Heart right ventricle (tissue), 16 donors: ENCODE results near the gene PPT2. TPM values are rescaled to one million over a fixed set of nuclear protein-coding genes. Genes with fewer than 3 reads are reported as not detected.

Experiments used
- ATAC-seq, 8 donors: fragments of 200-7000 bp; cut with Tn5 transposase; one replicate each; pipeline ENCODE4 v1.9.1; 2020; ENCODE audit warnings: mild to moderate bottlenecking in 8 of 8, moderate library complexity in 8 of 8, moderate number of reproducible peaks in 1 of 8
- DNase-seq, 2 donors: peaks; one replicate each; pipeline ENCODE4 v3.0.0-alpha.2; 2020
- H3K27ac ChIP-seq, 10 donors: fragments of 200-600 bp; sonication (generic) in 2 of 10; one replicate each; pipeline versions ENCODE4 v1.5.0 to v1.8.0; 2020 to 2022; ENCODE audit warnings: mild to moderate bottlenecking in 3 of 10
- H3K27me3 ChIP-seq, 7 donors: fragments of 200-600 bp; one replicate each; pipeline ENCODE4 v1.8.0; 2021 to 2022; ENCODE audit warnings: mild to moderate bottlenecking in 2 of 7
- H3K36me3 ChIP-seq, 9 donors: fragments of 200-600 bp; sonication (generic) in 1 of 9; one replicate each; pipeline versions ENCODE4 v1.5.0 to v1.8.0; 2020 to 2022; ENCODE audit warnings: mild to moderate bottlenecking in 2 of 9
- H3K4me1 ChIP-seq, 9 donors: fragments of 200-600 bp; sonication (generic) in 1 of 9; one replicate each; pipeline versions ENCODE4 v1.5.0 to v1.8.0; 2020 to 2022; ENCODE audit warnings: mild to moderate bottlenecking in 4 of 9
- H3K4me3 ChIP-seq, 10 donors: fragments of 200-600 bp; sonication (generic) in 2 of 10; one replicate each; pipeline versions ENCODE4 v1.5.0 to v1.8.0; 2020 to 2022; ENCODE audit warnings: mild to moderate bottlenecking in 7 of 10, moderate library complexity in 2 of 10
- H3K9me3 ChIP-seq, 11 donors: fragments of 200-600 bp in 10 of 11; sonication (generic) in 2 of 11; one replicate each; pipeline versions ENCODE4 v1.5.0 to v1.8.0; 2013 to 2022; ENCODE audit warnings: mild to moderate bottlenecking in 2 of 11, control low read depth in 1 of 11, moderate library complexity in 1 of 11
- WGBS, 2 donors: extraction: QIAGEN DNeasy Blood & Tissue Kit; methylation state at CpG; one replicate each; pipeline ENCODE4 v1.1.7; 2013; ENCODE audit warnings: inconsistent platforms in 1 of 2; 5-methylcytosine and 5-hydroxymethylcytosine counted together
- intact Hi-C, 10 donors: fragments of 100-400 bp; cut with DNase I; formaldehyde crosslinking; loops; one replicate each; pipeline versions ENCODE4 v1.11.1 to v1.14.2; 2022
- polyA plus RNA-seq, 2 donors: library from polyadenylated mRNA; stranded (reverse); fragments of 200-250 nt; gene quantifications; one replicate each; pipeline ENCODE4 v1.2.3, GENCODE V29; 2013
- total RNA-seq, 10 donors: library from RNA; stranded (reverse); fragmentation: NEBNext Ultra II Directional in 3 of 10; extraction: Animal tissue kit (Norgen Biotek cat#: 25700) in 3 of 10; gene quantifications; one replicate each; pipeline versions ENCODE4 v1.2.1 to v1.2.4, GENCODE V29; 2021 to 2023
- TF ChIP-seq, protein P1 (sequence below), 9 donors: fragments of 200-600 bp; sonication (generic) in 2 of 9; IDR thresholded peaks; one replicate each; pipeline versions ENCODE4 v1.5.0 to v1.8.0; 2021 to 2022; ENCODE audit warnings: antibody characterized with exemption in 9 of 9, mild to moderate bottlenecking in 5 of 9, moderate library complexity in 1 of 9
- donor health status: Arrhythmogenic right ventricular cardiomyopathy.
- donor health status: ischemic (EF 13 %, LVEDD 7.1; RV severe dilation, severe dysfunction).
- donor health status: healthy with polysubstance abuse.
- donor health status: DM: no; HTN: yes; CAD: no.
- donor health status: DM: no; HTN: no; CAD: no.
- donor health status: ischemic (EF 25% LVEDD 6.9; RV normal size, moderate dysfunction).
- donor health status: ischemic (EF 25% LVEDD 5.7; RV mildly dilated, moderate dysfunction).
- donor health status: healthy.
- donor health status: DM: yes; HTN: yes; CAD: no.
- donor health status: Ischemic cardiomyopathy.
- donor health status: ischemic (EF 35%, LVEDD 5.7; RV mildly dilated, moderate dysfunction).
- donor health status: nonischemic (EF 11% LVEDD 7.7; RV severe dilation, severe dysfunction).
- donor health status: DM: yes; HTN: yes; CAD: no.
- donor health status: PGD.
- donor health status: ischemic (EF 29% LVEDD 5.4; RV normal size, mild dysfunction).
- donor health status: nonischemic (EF 23%, LVEDD 6.1; RV moderate dilation, normal function).

The PPT2 gene
- total and polyA plus RNA-seq, 12 donors = 16.8 to 31.8 (median 22.2) TPM

DNA sequence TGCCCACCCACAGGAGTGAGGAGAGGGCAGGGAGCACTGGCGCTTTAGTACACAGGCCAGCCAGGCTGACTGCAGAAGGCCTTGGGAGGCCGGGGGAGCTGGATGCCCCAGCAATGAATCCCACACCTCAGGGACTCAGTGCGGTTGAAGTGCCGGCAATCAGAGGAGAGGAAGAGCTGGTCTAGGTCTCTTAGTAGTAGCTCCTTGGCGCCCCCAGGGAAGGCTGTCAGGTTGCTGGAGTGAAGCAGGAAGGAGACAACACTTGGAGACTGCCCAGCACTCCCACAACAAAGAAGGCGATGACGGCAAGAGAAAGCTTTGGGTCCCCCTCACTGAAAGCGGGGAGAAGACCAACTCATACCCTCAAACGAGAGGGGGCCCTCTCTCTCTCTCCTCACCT lies 36.5 kb upstream of the PPT2 start:
- no peak overlapping the region for H3K4me3 ChIP-seq
- H3K9me3 ChIP-seq = no peaks in the 10 kb centered on the region
- H3K36me3 ChIP-seq = peaks cover 0 to 78% (median 46%) of the 10 kb centered on the region in 9 donors
- intact Hi-C loops = loop anchor here in 5 of 10 donors (5.0 to 10.0 kb wide), 4 partner anchors 35 to 127 kb away; partner anchors contain the start of genes PPT2 (in 2 of the 5) and PRRT1 (in 2 of the 5)
- peaks cover 16 to 44% (median 35%) of the 10 kb centered on the region in 9 donors for H3K4me1 ChIP-seq
- WGBS, 2 donors = 87 to 91% methylated on average over 9 of the region's 9 CpGs
- ATAC-seq (no peak), DNase-seq (no peak)
- no peak overlapping the region for H3K27ac ChIP-seq
- TF ChIP-seq, protein P1, sequence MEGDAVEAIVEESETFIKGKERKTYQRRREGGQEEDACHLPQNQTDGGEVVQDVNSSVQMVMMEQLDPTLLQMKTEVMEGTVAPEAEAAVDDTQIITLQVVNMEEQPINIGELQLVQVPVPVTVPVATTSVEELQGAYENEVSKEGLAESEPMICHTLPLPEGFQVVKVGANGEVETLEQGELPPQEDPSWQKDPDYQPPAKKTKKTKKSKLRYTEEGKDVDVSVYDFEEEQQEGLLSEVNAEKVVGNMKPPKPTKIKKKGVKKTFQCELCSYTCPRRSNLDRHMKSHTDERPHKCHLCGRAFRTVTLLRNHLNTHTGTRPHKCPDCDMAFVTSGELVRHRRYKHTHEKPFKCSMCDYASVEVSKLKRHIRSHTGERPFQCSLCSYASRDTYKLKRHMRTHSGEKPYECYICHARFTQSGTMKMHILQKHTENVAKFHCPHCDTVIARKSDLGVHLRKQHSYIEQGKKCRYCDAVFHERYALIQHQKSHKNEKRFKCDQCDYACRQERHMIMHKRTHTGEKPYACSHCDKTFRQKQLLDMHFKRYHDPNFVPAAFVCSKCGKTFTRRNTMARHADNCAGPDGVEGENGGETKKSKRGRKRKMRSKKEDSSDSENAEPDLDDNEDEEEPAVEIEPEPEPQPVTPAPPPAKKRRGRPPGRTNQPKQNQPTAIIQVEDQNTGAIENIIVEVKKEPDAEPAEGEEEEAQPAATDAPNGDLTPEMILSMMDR (IDR thresholded peaks at IDR 0.05) = no peak
- H3K27me3 ChIP-seq = no peaks in the 10 kb centered on the region

GRCh38 chr6:32118782-32119628 lies 34.9 kb upstream of the PPT2 start:
- intact Hi-C loops = loop anchor here in 5 of 10 donors (5.0 to 10.0 kb wide), 4 partner anchors 33 to 126 kb away; partner anchors contain the start of genes PPT2 (in 2 of the 5) and PRRT1 (in 2 of the 5)
- Histone ChIP-seq H3K4me3 (no peak overlapping the region), H3K27me3 (no peaks in the 10 kb centered on the region), H3K36me3 (peaks cover 0 to 93% (median 59%) of the 10 kb centered on the region in 9 donors), H3K27ac (peak overlapping the region in 9 of 10 donors; percentile 3 to 68 (median 51)), H3K4me1 (peaks cover 7 to 34% (median 20%) of the 10 kb centered on the region in 9 donors), H3K9me3 (no peaks in the 10 kb centered on the region)
- ATAC-seq = peak; percentile 73 to 88 (median 80)
- TF ChIP-seq, protein P1 (IDR thresholded peaks at IDR 0.05) = peak; percentile 80 to 97 (median 94)
- 20 to 22% methylated on average over 17 of the region's 17 CpGs for WGBS, 2 donors
- peak; percentile 86 to 88 for DNase-seq

DNA sequence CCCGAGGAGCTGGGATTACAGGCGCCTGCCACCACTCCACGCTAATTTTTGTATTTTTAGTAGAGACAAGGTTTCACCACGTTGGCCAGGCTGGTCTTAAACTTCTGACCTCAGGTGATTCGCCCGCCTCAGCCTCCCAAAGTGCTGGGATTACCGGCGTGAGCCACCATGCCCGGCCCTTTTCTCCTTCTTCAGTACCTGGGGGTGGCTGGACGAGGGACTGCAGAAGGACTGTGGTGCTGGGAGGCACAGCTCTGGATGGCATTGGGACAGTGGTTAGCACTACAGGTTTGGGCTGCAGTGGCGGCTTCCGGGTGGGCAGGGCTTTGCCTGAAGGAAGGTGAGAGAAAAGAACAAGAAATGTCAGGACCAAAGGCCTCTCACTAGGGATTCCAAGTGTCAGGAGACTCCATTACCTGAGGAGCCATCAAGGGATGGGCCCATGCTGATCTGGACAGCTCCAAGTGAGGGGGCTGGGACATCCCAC lies 33.3 kb upstream of the PPT2 start:
- TF ChIP-seq, protein P1 (IDR thresholded peaks at IDR 0.05) = no peak

DNA sequence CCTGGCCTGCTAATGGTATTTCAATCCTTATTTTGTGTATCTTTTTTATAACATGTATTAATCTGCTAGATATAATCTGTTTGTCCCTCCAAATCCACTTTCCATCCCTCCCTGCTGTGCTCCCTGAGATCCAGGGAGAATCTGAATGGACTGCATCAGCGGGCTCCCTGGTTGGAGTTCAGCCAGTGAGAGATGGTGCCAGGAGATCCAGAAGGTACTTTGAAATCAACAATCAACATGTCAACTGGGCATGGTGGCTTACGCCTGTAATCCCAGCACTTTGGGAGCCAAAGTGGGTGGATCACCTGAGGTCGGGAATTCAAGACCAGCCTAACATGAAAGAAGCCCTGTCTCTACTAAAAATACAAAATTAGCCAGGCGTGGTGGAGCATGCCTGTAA lies 30.3 kb upstream of the PPT2 start:
- Histone ChIP-seq H3K36me3 (peaks cover 0 to 86% (median 63%) of the 10 kb centered on the region in 9 donors), H3K27me3 (no peaks in the 10 kb centered on the region), H3K27ac (no peak overlapping the region), H3K9me3 (no peaks in the 10 kb centered on the region), H3K4me3 (no peak overlapping the region), H3K4me1 (peaks cover 9 to 40% (median 29%) of the 10 kb centered on the region in 9 donors)
- TF ChIP-seq, protein P1 (IDR thresholded peaks at IDR 0.05) = no peak
- no peak for DNase-seq
- WGBS, 2 donors = 81 to 85% methylated on average over 4 of the region's 4 CpGs
- ATAC-seq = no peak
- intact Hi-C loops = loop anchor here in 5 of 10 donors (5.0 to 10.0 kb wide), 3 partner anchors 34 to 51 kb away; partner anchors contain the start of genes AGPAT1 (in 3 of the 5), RNF5 (in 3 of the 5) and EGFL8 (in 1 of the 5)

More for the DNA sequence above, 33.3 kb upstream of the PPT2 start:
- intact Hi-C loops = loop anchor here in 5 of 10 donors (5.0 to 10.0 kb wide), 3 partner anchors 37 to 54 kb away; partner anchors contain the start of genes AGPAT1 (in 3 of the 5), RNF5 (in 3 of the 5) and EGFL8 (in 1 of the 5)
- Histone ChIP-seq H3K4me3 (no peak overlapping the region), H3K27me3 (no peaks in the 10 kb centered on the region), H3K27ac (no peak overlapping the region), H3K4me1 (peaks cover 3 to 23% (median 12%) of the 10 kb centered on the region in 9 donors), H3K9me3 (no peaks in the 10 kb centered on the region), H3K36me3 (peaks cover 0 to 100% (median 74%) of the 10 kb centered on the region in 9 donors)
- ATAC-seq (no peak), DNase-seq (no peak)
- WGBS, 2 donors = 96% methylated on average over 12 of the region's 12 CpGs
